K562 treated with DMSO at 1 percent for 4 hours (cell line): ENCODE data around the gene SUPT6H. TPM values are rescaled to one million over a fixed set of nuclear protein-coding genes. Genes with fewer than 3 reads are reported as not detected.

ENCODE experiments used
- total RNA-seq: library from RNA; unstranded; fragments of 300-600 nt; gene quantifications from 2 replicates; pipeline ENCODE4 v1.2.3, GENCODE V29; 2022; ENCODE audit not compliant: insufficient read depth

SUPT6H gene
- 54.5 and 61.6 TPM in 2 replicates for total RNA-seq

DNA sequence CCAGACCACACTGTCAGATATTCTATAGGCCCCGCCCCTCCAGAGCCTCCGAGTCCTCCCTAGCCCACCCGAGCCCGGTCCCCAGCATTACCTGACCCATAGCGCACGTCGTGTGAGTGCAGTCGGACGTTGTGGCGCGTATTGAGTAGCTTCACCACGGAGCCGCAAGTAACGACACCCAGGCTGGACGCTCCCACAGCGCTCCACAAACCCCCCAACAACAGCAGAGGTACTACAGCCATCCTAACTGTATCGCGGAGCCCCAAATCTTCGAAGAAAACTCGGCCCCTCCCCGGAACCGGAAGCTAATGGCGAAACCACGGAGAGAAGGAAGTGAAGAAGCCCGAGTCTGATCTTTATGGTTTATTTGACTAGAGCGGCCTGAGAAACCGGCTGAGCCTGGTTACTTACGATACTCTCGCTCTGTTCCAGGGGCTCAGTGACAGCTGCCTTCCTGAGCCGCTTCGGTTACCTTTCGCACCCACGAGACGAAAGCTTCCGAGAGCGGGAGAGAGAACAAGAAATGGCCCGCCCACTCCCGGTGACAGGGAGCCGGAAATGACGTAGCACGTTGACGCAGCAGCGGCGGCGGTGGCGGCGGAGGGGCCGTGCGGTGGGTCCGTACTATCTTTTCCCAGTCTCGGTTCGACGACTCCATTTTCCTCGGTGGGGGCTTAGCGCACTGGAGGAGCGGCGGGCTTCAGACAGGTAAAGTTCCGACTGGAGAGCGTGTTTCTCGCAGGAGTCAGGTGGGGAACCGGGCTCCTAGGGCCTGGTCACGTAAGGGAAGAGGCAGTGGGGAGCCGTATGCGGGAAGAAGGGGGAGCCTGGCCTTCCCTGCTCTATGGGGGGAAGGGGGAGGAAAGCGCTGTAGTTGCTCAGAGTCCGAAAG is at the start of gene SUPT6H, which contains the start of gene SDF2:
SUPT6H (plus strand) TSS at position 571 of the 892 bp plus-strand sequence. CDS start 11,197 bp downstream, outside the sequence.
SDF2 (minus strand) TSS at position 272 of the 892 bp plus-strand sequence; CDS start at position 242, 30 bp downstream.

DNA sequence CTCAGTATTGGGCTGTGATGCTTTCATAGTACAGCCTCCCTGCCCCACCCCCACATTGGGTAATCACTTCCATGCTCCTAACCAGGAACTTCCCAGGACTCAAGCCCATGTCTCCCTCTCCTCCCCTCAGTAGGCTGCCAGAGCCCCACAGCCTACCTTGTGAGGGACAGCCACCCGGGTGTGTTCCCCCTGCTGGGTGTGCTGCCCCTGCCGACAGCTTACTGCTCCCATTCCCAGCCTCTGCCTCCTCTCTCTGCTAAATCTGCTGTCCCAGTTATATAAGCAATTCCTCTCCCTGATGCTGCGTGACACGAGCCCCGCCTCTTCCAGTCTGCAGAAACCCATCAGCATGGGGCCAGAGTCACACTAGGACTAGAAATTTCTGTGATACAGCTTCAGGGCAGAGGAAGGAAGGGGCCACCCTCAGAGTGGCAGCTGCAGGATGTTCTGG is 48.0 kb upstream of the SUPT6H start, which contains the start of gene RSKR:
RSKR (minus strand) TSS at position 255 of the 451 bp plus-strand sequence; CDS start at position 231, 24 bp downstream.

DNA sequence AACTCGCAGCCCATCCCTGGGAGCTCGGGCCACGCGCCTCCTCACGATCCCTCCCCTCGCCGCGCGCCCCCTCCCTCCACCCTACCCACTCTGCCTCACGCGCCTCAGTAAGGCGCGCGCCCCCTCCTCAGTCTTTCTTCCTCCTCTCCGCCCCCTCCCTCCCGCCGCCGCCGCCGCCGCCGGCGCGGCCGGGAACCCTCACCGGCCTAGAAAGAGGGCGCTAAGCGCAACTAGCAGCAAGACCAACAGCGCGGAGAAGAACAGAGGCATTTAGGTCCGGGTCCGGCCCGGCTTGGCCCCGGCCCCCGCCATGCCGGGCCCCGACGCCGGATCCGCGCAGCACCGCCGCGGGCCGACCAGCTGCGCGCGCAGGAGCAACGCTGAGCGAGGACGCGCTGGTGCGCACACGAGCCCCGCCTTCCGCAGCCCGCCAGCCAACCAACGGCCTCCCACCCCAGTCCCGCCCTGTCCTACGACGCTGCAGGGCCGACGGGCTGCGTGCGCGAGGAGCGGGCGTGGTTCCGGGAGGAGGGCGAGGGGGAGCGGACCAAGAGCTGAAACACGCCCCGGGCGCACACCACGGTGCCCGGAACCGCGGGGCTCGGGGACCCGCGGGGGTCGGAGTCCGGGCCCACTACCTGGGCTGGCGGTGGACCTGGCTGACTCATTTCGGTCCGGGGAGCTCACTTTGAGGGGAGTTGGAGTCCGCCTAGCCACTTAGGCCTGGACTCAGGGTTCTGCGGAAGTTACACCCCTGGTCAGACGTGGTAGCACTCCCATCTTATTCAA is 17.0 kb upstream of the SUPT6H start, which contains the start of gene BLTP2:
BLTP2 (minus strand) TSS at position 372 of the 789 bp plus-strand sequence; CDS start at position 270, 102 bp downstream.

DNA sequence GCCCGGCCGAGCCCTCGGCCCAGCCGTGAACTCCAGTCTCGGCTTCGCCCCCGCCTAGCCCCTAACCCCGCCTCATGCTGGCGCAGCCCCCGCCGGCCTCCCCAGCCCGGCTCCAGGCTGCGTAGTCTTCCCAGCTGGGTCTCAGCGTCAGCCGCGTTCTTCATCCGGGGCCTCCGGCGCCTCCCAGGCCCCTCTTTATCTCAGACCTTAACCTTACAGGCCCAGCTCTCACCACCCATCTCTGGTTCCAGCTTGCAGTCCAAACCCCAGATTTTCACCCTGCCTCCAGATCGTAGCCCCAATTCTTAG is 49.7 kb downstream of the SUPT6H start, which contains the start of gene PROCA1:
PROCA1 (minus strand) TSS at position 166 of the 309 bp plus-strand sequence. CDS start 228 bp downstream, outside the sequence.

DNA sequence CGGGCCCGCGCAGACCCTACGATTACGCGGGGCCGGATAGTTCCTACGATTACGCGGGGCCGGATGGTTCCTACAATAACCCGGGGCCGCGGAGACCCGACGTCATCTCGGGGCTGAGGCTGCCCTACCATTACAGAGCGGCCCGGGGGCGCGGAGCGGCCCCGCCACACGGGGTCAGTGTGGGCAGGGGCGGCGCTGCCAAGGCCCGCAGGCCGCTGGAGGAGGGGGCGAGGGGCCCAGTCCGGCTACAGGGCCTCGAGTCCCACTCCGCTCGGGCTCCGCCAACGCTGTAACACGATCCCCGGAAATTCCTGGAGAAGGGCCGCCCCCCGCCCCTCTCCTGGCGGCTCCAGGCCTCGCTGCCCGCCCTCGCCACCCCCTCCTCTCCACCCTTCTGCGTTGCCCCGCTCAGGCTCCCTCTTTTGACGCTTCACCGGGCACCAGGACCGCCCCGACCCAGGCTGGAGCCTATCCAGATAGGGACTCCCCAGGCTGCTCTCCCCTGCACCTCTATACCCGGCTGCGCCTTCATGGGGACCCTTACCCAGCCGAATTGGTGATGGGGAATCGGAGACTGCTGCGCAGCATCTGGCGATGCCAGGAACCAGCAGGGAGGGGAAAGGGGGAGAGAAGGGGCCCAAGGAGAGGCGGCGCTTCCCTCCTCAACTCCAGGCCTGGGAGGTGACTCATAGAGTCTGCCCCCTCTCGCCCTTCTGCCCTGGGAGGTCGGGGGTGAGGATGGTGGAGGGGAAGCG is 55.8 kb downstream of the SUPT6H start, which contains the start of gene RAB34:
RAB34 (minus strand) TSS at position 291 of the 755 bp plus-strand sequence. CDS start 602 bp downstream, outside the sequence.

DNA sequence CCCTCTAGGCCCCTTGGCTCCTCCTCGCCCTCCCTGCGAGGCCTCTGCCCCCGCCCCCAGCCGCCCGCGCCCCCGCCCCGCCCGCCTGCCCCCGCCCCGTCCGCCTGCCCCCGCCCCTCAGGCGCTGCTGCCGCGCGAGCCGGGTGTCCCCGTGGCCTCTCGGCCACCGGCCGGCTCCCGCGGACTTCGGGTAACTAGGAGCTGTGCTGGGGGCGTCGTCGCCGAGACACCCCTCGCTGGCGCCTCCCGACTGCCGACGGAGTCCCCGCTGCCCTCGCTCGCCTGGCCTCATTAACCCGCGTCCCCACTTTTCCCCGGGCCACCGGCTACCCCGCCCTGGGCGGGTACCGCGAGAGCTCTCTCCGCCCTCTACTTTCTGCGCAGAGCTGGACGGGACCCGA is 64.2 kb downstream of the SUPT6H start, which contains the start of gene TLCD1:
TLCD1 (minus strand) TSS at position 8 of the 401 bp plus-strand sequence. CDS start 136 bp downstream, outside the sequence.

DNA sequence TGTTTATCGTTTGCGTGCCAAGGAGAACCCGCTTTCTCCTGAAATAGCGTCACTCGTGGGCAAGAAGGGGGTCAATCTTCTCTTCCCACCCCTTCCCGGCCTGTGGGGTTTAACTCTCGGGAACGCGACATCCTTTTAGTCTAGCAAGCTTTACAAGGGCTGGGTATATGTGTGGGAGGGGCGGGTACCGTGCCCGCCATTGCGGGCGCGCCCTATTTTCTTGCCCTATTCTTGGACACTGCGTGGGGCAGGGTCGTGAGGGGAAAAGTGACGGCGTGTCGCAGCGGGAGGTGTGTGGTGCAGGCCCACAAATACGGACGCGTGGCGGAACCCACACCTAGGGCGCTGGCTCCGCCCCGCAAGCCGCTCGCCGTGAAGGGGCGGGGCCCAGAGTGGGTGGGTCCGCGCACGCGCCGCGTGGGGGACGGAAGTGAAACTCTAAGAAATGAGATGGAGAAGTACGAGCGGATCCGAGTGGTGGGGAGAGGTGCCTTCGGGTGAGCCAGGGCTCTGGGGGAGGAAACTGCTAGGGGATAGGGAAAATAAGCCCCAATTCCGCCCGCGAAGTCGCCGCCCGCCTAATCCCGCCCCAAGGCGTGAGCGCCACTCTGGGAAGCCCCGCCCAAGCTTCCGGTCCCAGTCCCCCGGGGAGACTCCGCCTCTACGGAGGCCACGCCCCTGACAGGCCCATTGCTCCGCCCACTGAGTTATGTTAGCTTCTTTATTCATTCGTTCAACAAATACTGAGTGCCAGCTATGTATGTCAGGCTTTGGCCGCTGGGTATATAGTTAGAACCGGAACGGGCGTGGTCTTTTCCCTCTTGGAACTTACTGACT is 66.6 kb downstream of the SUPT6H start, which contains the start of gene NEK8:
NEK8 (plus strand) TSS at position 425 of the 837 bp plus-strand sequence; CDS start at position 451, 26 bp downstream.

DNA sequence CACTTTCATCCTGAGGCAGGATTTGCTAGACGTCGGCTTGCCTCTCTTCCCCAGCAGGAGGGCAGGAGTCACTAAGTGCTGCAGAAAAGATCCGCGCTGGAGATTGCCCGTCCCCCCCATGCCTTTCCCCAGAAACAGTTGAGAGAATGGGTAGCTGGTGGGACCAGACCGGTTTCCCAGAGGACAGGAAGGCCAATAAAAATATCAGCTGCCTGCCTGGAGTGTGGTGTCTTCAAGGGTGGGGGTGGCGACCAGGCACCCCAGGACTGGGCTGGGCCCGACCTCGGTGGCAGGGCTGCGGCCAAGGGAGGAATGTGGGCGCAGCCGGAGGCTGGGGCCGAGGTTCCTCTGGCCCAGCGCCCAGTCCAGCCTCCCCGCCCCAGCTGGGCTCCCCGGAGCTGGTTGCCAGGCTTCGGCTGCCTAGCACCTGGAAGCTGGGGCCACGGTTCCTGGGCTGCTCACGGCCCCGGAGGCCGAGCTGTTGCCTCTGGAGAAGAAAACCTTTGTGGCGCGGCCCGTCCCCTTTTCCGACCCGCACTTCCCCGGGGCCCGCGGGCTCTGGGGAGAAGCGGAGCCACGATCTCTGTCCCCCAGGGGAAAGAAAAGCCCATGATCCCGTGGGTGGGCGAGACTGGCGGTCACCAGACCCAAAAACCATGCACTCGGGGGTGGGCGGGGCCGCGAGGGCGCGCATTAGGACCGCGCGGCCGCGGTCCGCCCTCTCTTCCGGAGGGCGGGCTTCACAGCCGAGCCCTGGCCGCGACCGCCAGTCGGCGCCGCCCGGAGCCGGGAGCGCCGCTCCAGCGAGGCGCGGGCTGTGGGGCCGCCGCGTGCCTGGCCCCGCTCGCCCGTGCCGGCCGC is 81.5 kb downstream of the SUPT6H start, which contains the start of gene TRAF4:
TRAF4 (plus strand) TSS at position 769 of the 861 bp plus-strand sequence. CDS start 102 bp downstream, outside the sequence.

Other genes starting within 250 kb of the SUPT6H start
- gene SLC13A2, start 188.6 kb upstream of the SUPT6H start, total RNA-seq = not detected in 2 replicates
- gene FOXN1, start 155.9 kb upstream of the SUPT6H start, total RNA-seq = not detected in 2 replicates
- 29.6 and 34.4 TPM in 2 replicates for gene UNC119, start 109.6 kb upstream of the SUPT6H start, total RNA-seq
- 92.0 and 97.4 TPM in 2 replicates for gene PIGS, start 90.7 kb upstream of the SUPT6H start, total RNA-seq
- 52.1 and 58.6 TPM in 2 replicates for gene ALDOC, start 85.3 kb upstream of the SUPT6H start, total RNA-seq
- gene SPAG5, start 63.2 kb upstream of the SUPT6H start, total RNA-seq = 93.5 and 110 TPM in 2 replicates
- gene RSKR, start 48.0 kb upstream of the SUPT6H start, total RNA-seq = 17.6 and 21.9 TPM in 2 replicates
- gene BLTP2, start 17.0 kb upstream of the SUPT6H start, total RNA-seq = 47.7 and 60.6 TPM in 2 replicates
- 68.5 and 69.2 TPM in 2 replicates for gene SDF2, start 299 bp upstream of the SUPT6H start, total RNA-seq
- 5.4 and 5.6 TPM in 2 replicates for gene PROCA1, start 49.7 kb downstream of the SUPT6H start, total RNA-seq
- not detected in 2 replicates for gene RAB34, start 55.7 kb downstream of the SUPT6H start, total RNA-seq
- gene RPL23A, start 57.8 kb downstream of the SUPT6H start, total RNA-seq = 2,658 and 2,919 TPM in 2 replicates
- 2.7 and 3.4 TPM in 2 replicates for gene TLCD1, start 64.0 kb downstream of the SUPT6H start, total RNA-seq
- gene NEK8, start 66.6 kb downstream of the SUPT6H start, total RNA-seq = 2.2 and 4.7 TPM in 2 replicates
- gene TRAF4, start 81.8 kb downstream of the SUPT6H start, total RNA-seq = 85.7 and 116 TPM in 2 replicates
- gene FAM222B, start 180.6 kb downstream of the SUPT6H start, total RNA-seq = 28.4 and 38.5 TPM in 2 replicates
- 84.1 and 95.8 TPM in 2 replicates for gene ERAL1, start 192.8 kb downstream of the SUPT6H start, total RNA-seq
- gene FLOT2, start 235.5 kb downstream of the SUPT6H start, total RNA-seq = 160 and 174 TPM in 2 replicates
- 22.7 and 29.7 TPM in 2 replicates for gene DHRS13, start 240.9 kb downstream of the SUPT6H start, total RNA-seq